GM23248 (cell line): ENCODE data around the gene COPS9.

ENCODE experiments used
- EZH2 ChIP-seq: fragments of 200-600 bp; sonication (generic); IDR thresholded peaks from 2 replicates; pipeline ENCODE4 v1.6.1; 2018; ENCODE audit warnings: antibody characterized with exemption, mild to moderate bottlenecking; ENCODE audit not compliant: insufficient read depth, poor library complexity, severe bottlenecking
- EZH2phosphoT487 ChIP-seq: fragments of 200-600 bp; sonication (generic); IDR thresholded peaks from 2 replicates; pipeline ENCODE4 v1.6.1; 2018; ENCODE audit warnings: antibody characterized with exemption, moderate library complexity, mild to moderate bottlenecking, low read depth; ENCODE audit not compliant: insufficient read depth

DNA sequence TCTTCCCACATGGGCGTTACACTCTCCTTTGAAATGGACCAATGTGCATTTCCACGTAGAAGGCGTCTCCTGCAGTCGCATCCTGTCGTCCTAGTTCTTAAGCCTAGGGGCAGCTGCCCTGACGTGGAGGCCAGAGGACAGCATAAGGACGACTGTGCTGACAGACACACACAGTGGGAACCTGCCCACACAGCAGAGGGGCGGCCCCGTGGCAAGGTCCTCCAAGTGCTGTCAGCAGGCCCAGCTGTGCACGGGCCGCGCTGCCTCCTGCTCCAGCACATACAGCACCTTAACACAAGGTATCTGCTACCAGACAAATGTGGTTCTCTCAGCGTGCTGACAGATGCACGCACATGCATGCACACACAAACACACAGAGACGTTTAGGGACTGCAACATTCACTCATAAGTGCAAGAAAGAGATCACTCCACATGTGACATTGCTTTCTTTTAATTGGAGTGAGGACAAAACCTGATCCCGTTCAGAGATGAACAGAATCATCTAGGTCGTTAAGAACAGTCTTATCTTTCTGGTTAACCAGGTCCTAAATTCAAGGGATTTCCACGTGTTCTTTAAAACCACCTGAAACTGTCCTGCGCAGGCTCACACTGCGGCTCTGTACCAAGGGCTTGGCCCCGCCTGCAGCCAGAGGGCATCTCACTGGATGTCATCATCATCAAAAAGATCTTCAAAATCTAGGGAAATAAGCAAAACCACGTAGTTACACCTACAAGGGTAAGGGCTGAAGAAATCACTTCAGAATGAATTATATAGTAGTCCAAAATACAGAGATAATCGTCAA, 5.5 kb downstream of the COPS9 start:
- TF ChIP-seq EZH2 (no peak), EZH2phosphoT487 (no peak)
